Measurements from ENCODE around the gene LSS. TPM values are rescaled to one million over a fixed set of nuclear protein-coding genes. Genes with fewer than 3 reads are reported as not detected.
"Not testable (repeated sequence)": the region's sequence is repeated elsewhere in the genome, so short reads cannot be mapped to it uniquely, and the experiment has no call there.

The LSS gene
- total and polyA plus RNA-seq, 2 donors (not counting 3 experiments of a cell fraction or from before 2014, with no cell fraction given), result 120 to 141 TPM

- H3K4me3 ChIP-seq (replicated peaks in 1 of 3; ENCODE audit: insufficient read depth in 1 of 3, low read depth in 1 of 3, low read length in 3 of 3), result peak within 1 kb of the TSS; percentile 80 to 85 (median 82)
- no peaks in the 10 kb centered on the region for H3K27me3 ChIP-seq (ENCODE audit: control insufficient read depth in 2 of 2, insufficient read depth in 2 of 2, low read length in 2 of 2)
- no peaks in the 10 kb centered on the region for H3K36me3 ChIP-seq (ENCODE audit: control insufficient read depth in 2 of 2, extremely low read depth in 1 of 2, insufficient read depth in 2 of 2, low read length in 2 of 2)
- no peaks in the 10 kb centered on the region for H4K20me1 ChIP-seq (replicated peaks; ENCODE audit: control insufficient read depth, extremely low read depth, insufficient read depth, low read length)
- peak within 1 kb of the TSS; percentile 35 for H3K27ac ChIP-seq (ENCODE audit: insufficient read depth, low read depth, low read length)
- H3K9ac ChIP-seq (replicated peaks; ENCODE audit: extremely low read depth, insufficient read depth, low read length), result peak within 1 kb of the TSS; percentile 46
- H3K79me2 ChIP-seq (ENCODE audit: control insufficient read depth, insufficient read depth, low read length), result no peaks in the 10 kb centered on the region
- no peak for TF ChIP-seq FOS (IDR thresholded peaks at IDR 0.05; ENCODE audit: borderline replicate concordance, insufficient read depth, low read length)
- no peak for TF ChIP-seq JUN (IDR thresholded peaks at IDR 0.05; ENCODE audit: borderline replicate concordance, insufficient read depth, insufficient read length, low read depth)
- TF ChIP-seq GATA2 (IDR thresholded peaks at IDR 0.05; ENCODE audit: insufficient read depth, insufficient read length, low read depth, low read length), result no peak
- no peak for TF ChIP-seq POLR2A (IDR thresholded peaks at IDR 0.05; ENCODE audit: low read depth, low read length)
- TF ChIP-seq MYC (IDR thresholded peaks at IDR 0.05; ENCODE audit: low read depth, low read length), result no peak
- TF ChIP-seq POLR2AphosphoS5 (IDR thresholded peaks at IDR 0.05; ENCODE audit: insufficient read depth, low read depth, low read length), result no peak
- CTCF ChIA-PET, result no interaction called here
- no peaks in the 10 kb centered on the region for H3K9me1 ChIP-seq (replicated peaks; ENCODE audit: control insufficient read depth, extremely low read depth, insufficient read depth, low read length)
- dilution Hi-C loops (cut with MboI; ENCODE audit: extremely low pct_ligation_motif_present, low sequenced_read_pairs) (no loop called here), intact Hi-C loops (cut with micrococcal nuclease) (no loop called here)
- BruUV-seq (replicated peaks), result no TSS peak
- H3K9me3 ChIP-seq (replicated peaks; ENCODE audit: control insufficient read depth, insufficient read depth, low read length), result no peaks in the 10 kb centered on the region
- peak within 1 kb of the TSS; percentile 94 for H2AFZ ChIP-seq (ENCODE audit: low read depth, low read length)
- H3K4me2 ChIP-seq (ENCODE audit: insufficient read depth, low read length), result peak within 1 kb of the TSS; percentile 85
- POLR2A ChIA-PET, result no interaction called here
- FAIRE-seq (peak; percentile 74), DNase-seq (ENCODE audit: low read depth, low spot score) (peak; percentile 86)
- H3K4me1 ChIP-seq (ENCODE audit: control insufficient read depth, extremely low read depth, insufficient read depth, low read length), result peaks cover 23% of the 10 kb centered on the region
These were observed 44.5 kb downstream of the LSS start, which contains the start of gene SPATC1L for GRCh38 chr21:46183910-46184624. Gene SPATC1L (minus strand): TSS chr21:46184459. CDS start chr21:46182816, 1,643 bp downstream.

GRCh38 chr21:46183337-46183909 lies 45.2 kb downstream of the LSS start:
- FAIRE-seq; H3K27ac ChIP-seq (ENCODE audit: insufficient read depth, low read depth, low read length); H2AFZ ChIP-seq (ENCODE audit: low read depth, low read length); BruUV-seq (replicated peaks); H3K9me1 ChIP-seq (replicated peaks; ENCODE audit: control insufficient read depth, extremely low read depth, insufficient read depth, low read length); CTCF ChIA-PET; H4K20me1 ChIP-seq (replicated peaks; ENCODE audit: control insufficient read depth, extremely low read depth, insufficient read depth, low read length); H3K9me3 ChIP-seq (replicated peaks; ENCODE audit: control insufficient read depth, insufficient read depth, low read length); dilution Hi-C loops (cut with MboI; ENCODE audit: extremely low pct_ligation_motif_present, low sequenced_read_pairs); intact Hi-C loops (cut with micrococcal nuclease); H3K9ac ChIP-seq (replicated peaks; ENCODE audit: extremely low read depth, insufficient read depth, low read length); POLR2A ChIA-PET; DNase-seq (ENCODE audit: low read depth, low spot score); H3K27me3 ChIP-seq (ENCODE audit: control insufficient read depth in 2 of 2, insufficient read depth in 2 of 2, low read length in 2 of 2); H3K36me3 ChIP-seq (ENCODE audit: control insufficient read depth in 2 of 2, extremely low read depth in 1 of 2, insufficient read depth in 2 of 2, low read length in 2 of 2); H3K79me2 ChIP-seq (ENCODE audit: control insufficient read depth, insufficient read depth, low read length): not testable (repeated sequence)
- Histone ChIP-seq H3K4me3 (replicated peaks in 1 of 3; ENCODE audit: insufficient read depth in 1 of 3, low read depth in 1 of 3, low read length in 3 of 3) (peak overlapping the region in 1 of 3 experiments; percentile 85), H3K4me1 (ENCODE audit: control insufficient read depth, extremely low read depth, insufficient read depth, low read length) (peaks cover 16% of the 10 kb centered on the region), H3K4me2 (ENCODE audit: insufficient read depth, low read length) (peak overlapping the region; percentile 85)

Data from endothelial cell of umbilical vein (primary cell).